ENCODE data around the gene TRIM38.

The TRIM38 gene

GRCh38 chr6:26025047-26025893 is 62.7 kb downstream of the TRIM38 start:
- peak overlapping the region; percentile 65 for H3K4me3 ChIP-seq (ENCODE audit: low read depth, low read length)
- in situ Hi-C loops (cut with HindIII; ENCODE audit: low sequenced_read_pairs): loop anchor here (25.0 kb wide), 1 partner anchor 1112 kb away; a partner anchor contains a TSS
- no peak for TF ChIP-seq CTCF (IDR thresholded peaks at IDR 0.05; ENCODE audit: low read depth, low read length, missing control alignments)
- DNase-seq (ENCODE audit: low read depth): no peak

- DNase-seq (ENCODE audit: low read depth): peak; percentile 95
- TF ChIP-seq CTCF (IDR thresholded peaks at IDR 0.05; ENCODE audit: low read depth, low read length, missing control alignments): peak; percentile 94
- in situ Hi-C loops (cut with HindIII; ENCODE audit: low sequenced_read_pairs): loop anchor here (25.0 kb wide), 1 partner anchor 1111 kb away; a partner anchor contains a TSS
- peak overlapping the region; percentile 65 for H3K4me3 ChIP-seq (ENCODE audit: low read depth, low read length)
Measured at GRCh38 chr6:26025894-26026832, 63.6 kb downstream of the TRIM38 start.

GRCh38 chr6:26026833-26027490 is 64.4 kb downstream of the TRIM38 start:
- no peak for TF ChIP-seq CTCF (IDR thresholded peaks at IDR 0.05; ENCODE audit: low read depth, low read length, missing control alignments)
- in situ Hi-C loops (cut with HindIII; ENCODE audit: low sequenced_read_pairs): loop anchor here (25.0 kb wide), 1 partner anchor 1110 kb away; a partner anchor contains a TSS
- no peak for DNase-seq (ENCODE audit: low read depth)
- peak overlapping the region; percentile 65 for H3K4me3 ChIP-seq (ENCODE audit: low read depth, low read length)

GRCh38 chr6:26027491-26028211 is 65.0 kb downstream of the TRIM38 start:
- no peak for DNase-seq (ENCODE audit: low read depth)
- TF ChIP-seq CTCF (IDR thresholded peaks at IDR 0.05; ENCODE audit: low read depth, low read length, missing control alignments): no peak
- in situ Hi-C loops (cut with HindIII; ENCODE audit: low sequenced_read_pairs): loop anchor here (25.0 kb wide), 1 partner anchor 1110 kb away; a partner anchor contains a TSS
- H3K4me3 ChIP-seq (ENCODE audit: low read depth, low read length): peak overlapping the region; percentile 65

- H3K4me3 ChIP-seq (ENCODE audit: low read depth, low read length): no peak overlapping the region
- in situ Hi-C loops (cut with HindIII; ENCODE audit: low sequenced_read_pairs): loop anchor here (25.0 kb wide), 1 partner anchor 1109 kb away; a partner anchor contains a TSS
- no peak for TF ChIP-seq CTCF (IDR thresholded peaks at IDR 0.05; ENCODE audit: low read depth, low read length, missing control alignments)
- no peak for DNase-seq (ENCODE audit: low read depth)
Measured at GRCh38 chr6:26028212-26028745, 65.7 kb downstream of the TRIM38 start.
